ENCODE measurements around the gene TBC1D22B. TPM values are rescaled to one million over a fixed set of nuclear protein-coding genes. Genes with fewer than 3 reads are reported as not detected.

TBC1D22B gene
- total and polyA plus RNA-seq, 2 donors (not counting 3 experiments of a cell fraction or from before 2014, with no cell fraction given) = 13.1 to 13.6 TPM

DNA sequence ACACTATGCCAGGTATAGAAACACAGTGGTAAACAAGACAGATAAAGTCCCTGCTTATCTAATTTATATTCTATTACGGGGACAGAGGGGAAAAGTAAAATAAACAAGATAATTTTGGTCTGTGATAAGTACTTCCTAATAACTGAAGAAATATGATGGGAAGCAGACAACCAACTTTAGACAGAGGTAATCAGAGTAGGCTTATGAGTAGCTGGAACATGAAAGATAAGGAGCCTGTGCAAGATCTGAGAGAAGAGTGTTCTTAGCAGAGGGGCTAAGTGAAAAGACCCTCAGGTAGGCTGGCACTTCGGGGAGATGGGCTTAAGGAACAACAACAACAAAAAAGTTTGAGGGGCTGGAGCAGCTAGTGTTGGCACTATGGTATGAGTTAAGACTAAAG lies 100.3 kb downstream of the TBC1D22B start:
- peaks cover 33% of the 10 kb centered on the region for H3K79me2 ChIP-seq (ENCODE audit: control insufficient read depth, insufficient read depth, low read length)
- H3K36me3 ChIP-seq (ENCODE audit: control insufficient read depth in 2 of 2, extremely low read depth in 1 of 2, insufficient read depth in 2 of 2, low read length in 2 of 2) = peaks cover 0 to 7% of the 10 kb centered on the region in 2 experiments
- intact Hi-C loops (cut with micrococcal nuclease) = no loop called here
- H4K20me1 ChIP-seq (replicated peaks; ENCODE audit: control insufficient read depth, extremely low read depth, insufficient read depth, low read length) = no peaks in the 10 kb centered on the region
- H3K4me3 ChIP-seq (replicated peaks in 1 of 3; ENCODE audit: insufficient read depth in 1 of 3, low read depth in 1 of 3, low read length in 3 of 3) = no peak overlapping the region
- peaks cover 35% of the 10 kb centered on the region for H3K4me1 ChIP-seq (ENCODE audit: control insufficient read depth, extremely low read depth, insufficient read depth, low read length)
- no peak overlapping the region for H3K9ac ChIP-seq (replicated peaks; ENCODE audit: extremely low read depth, insufficient read depth, low read length)
- no peak overlapping the region for H3K4me2 ChIP-seq (ENCODE audit: insufficient read depth, low read length)
- no TSS peak for BruUV-seq (replicated peaks)
- H3K9me1 ChIP-seq (replicated peaks; ENCODE audit: control insufficient read depth, extremely low read depth, insufficient read depth, low read length) = no peaks in the 10 kb centered on the region
- no peak overlapping the region for H2AFZ ChIP-seq (ENCODE audit: low read depth, low read length)
- POLR2A ChIA-PET = no interaction called here
- no peaks in the 10 kb centered on the region for H3K9me3 ChIP-seq (replicated peaks; ENCODE audit: control insufficient read depth, insufficient read depth, low read length)
- CTCF ChIA-PET = no interaction called here
- no peaks in the 10 kb centered on the region for H3K27me3 ChIP-seq (ENCODE audit: control insufficient read depth in 2 of 2, insufficient read depth in 2 of 2, low read length in 2 of 2)
- FAIRE-seq (no peak), DNase-seq (ENCODE audit: low read depth, low spot score) (no peak)
- dilution Hi-C loops (cut with MboI; ENCODE audit: extremely low pct_ligation_motif_present, low sequenced_read_pairs) = no loop called here
- no peak overlapping the region for H3K27ac ChIP-seq (ENCODE audit: insufficient read depth, low read depth, low read length)
- no peak for TF ChIP-seq POLR2A (IDR thresholded peaks at IDR 0.05; ENCODE audit: low read depth, low read length)
- TF ChIP-seq JUN (IDR thresholded peaks at IDR 0.05; ENCODE audit: borderline replicate concordance, insufficient read depth, insufficient read length, low read depth) = no peak
- no peak for TF ChIP-seq FOS (IDR thresholded peaks at IDR 0.05; ENCODE audit: borderline replicate concordance, insufficient read depth, low read length)
- TF ChIP-seq POLR2AphosphoS5 (IDR thresholded peaks at IDR 0.05; ENCODE audit: insufficient read depth, low read depth, low read length) = no peak
- no peak for TF ChIP-seq EZH2 (IDR thresholded peaks at IDR 0.05; ENCODE audit: borderline replicate concordance, low read depth, low read length, severe bottlenecking)
- no peak for TF ChIP-seq CTCF (IDR thresholded peaks at IDR 0.05; ENCODE audit: extremely low read depth in 1 of 2, insufficient read depth in 1 of 2, low read depth in 1 of 2, low read length in 2 of 2)
- TF ChIP-seq GATA2 (IDR thresholded peaks at IDR 0.05; ENCODE audit: insufficient read depth, insufficient read length, low read depth, low read length) = no peak
- TF ChIP-seq MYC (IDR thresholded peaks at IDR 0.05; ENCODE audit: low read depth, low read length) = no peak
- TF ChIP-seq MAX (IDR thresholded peaks at IDR 0.05; ENCODE audit: insufficient read depth, insufficient read length) = no peak

All from endothelial cell of umbilical vein (primary cell).